H1 (cell line): Measurements from ENCODE around the gene CASP12. TPM values are rescaled to one million over a fixed set of nuclear protein-coding genes. Genes with fewer than 3 reads are reported as not detected.

Source experiments
- CTCF ChIA-PET: fragments of 300-600 bp; sonication (Branson Sonifier 250); formaldehyde crosslinking; loops from one replicate; lab custom pipeline; 2021; ENCODE audit not compliant: partially characterized antibody; lab: Charles Lee
- POLR2A ChIA-PET: fragments of 300-600 bp; sonication (Branson Sonifier 250); formaldehyde crosslinking; loops from one replicate; lab custom pipeline; 2021; ENCODE audit warnings: inconsistent platforms; ENCODE audit not compliant: partially characterized antibody; lab: Charles Lee
- DNase-seq, 2 experiments: peaks; one replicate each; pipeline versions ENCODE4 v3.0.0 to v3.0.0-alpha.2; 2010 to 2022; ENCODE audit warnings: low spot score in 2 of 2, low read depth in 1 of 2, mixed read lengths in 1 of 2
- FAIRE-seq: peaks from 2 replicates; lab custom pipeline; 2011; peaks lifted over from hg19 to GRCh38; lab: Jason Lieb, UNC
- H2AFZ ChIP-seq: 2 replicates; pipeline ENCODE4 v1.8.1; 2012; ENCODE audit warnings: low read length, inconsistent platforms
- H2AK5ac ChIP-seq: 2 replicates; pipeline ENCODE4 v1.6.1; 2013; ENCODE audit warnings: low read depth, low read length
- H2BK120ac ChIP-seq: replicated peaks from 2 replicates; pipeline ENCODE3; 2013; ENCODE audit warnings: low read depth, low read length, inconsistent platforms
- H2BK12ac ChIP-seq: 2 replicates; pipeline ENCODE4 v1.6.1; 2013; ENCODE audit warnings: low read depth, low read length
- H2BK15ac ChIP-seq: 2 replicates; pipeline ENCODE4 v1.6.1; 2013; ENCODE audit warnings: low read length
- H2BK20ac ChIP-seq: 2 replicates; pipeline ENCODE4 v1.6.1; 2013; ENCODE audit warnings: low read length
- H2BK5ac ChIP-seq: 2 replicates; pipeline ENCODE4 v1.6.1; 2013; ENCODE audit warnings: low read depth, low read length
- H3K14ac ChIP-seq: 2 replicates; pipeline ENCODE4 v1.6.1; 2013; ENCODE audit warnings: inconsistent platforms; ENCODE audit not compliant: insufficient read length
- H3K18ac ChIP-seq: 2 replicates; pipeline ENCODE4 v1.6.1; 2013; ENCODE audit warnings: low read length; ENCODE audit errors: extremely low read depth
- H3K23ac ChIP-seq: 2 replicates; pipeline ENCODE4 v1.6.1; 2013; ENCODE audit warnings: inconsistent platforms; ENCODE audit not compliant: insufficient read length
- H3K23me2 ChIP-seq: 2 replicates; pipeline ENCODE4 v1.6.1; 2013; ENCODE audit warnings: low read depth, low read length
- H3K27ac ChIP-seq: 2 replicates; pipeline ENCODE4 v1.6.1; 2011; ENCODE audit warnings: low read depth, low read length, inconsistent platforms
- H3K27me3 ChIP-seq, 4 experiments: replicated peaks in 1 of 4; 1 replicate in 1 of 4; 2 replicates in 3 of 4; pipeline versions ENCODE4 v1.6.1 to v1.8.1; 2011 to 2013; ENCODE audit warnings: low read length in 3 of 4, mild to moderate bottlenecking in 3 of 4, inconsistent platforms in 2 of 4, mixed read lengths in 2 of 4, moderate library complexity in 1 of 4; ENCODE audit not compliant: control insufficient read depth in 3 of 4, insufficient read depth in 3 of 4; ENCODE audit errors: extremely low read depth in 1 of 4
- H3K36me3 ChIP-seq, 4 experiments: 2 replicates each; pipeline versions ENCODE4 v1.6.1 to v1.8.1; 2011 to 2013; ENCODE audit warnings: mild to moderate bottlenecking in 4 of 4, low read length in 3 of 4, moderate library complexity in 2 of 4, control low read depth in 1 of 4, inconsistent platforms in 1 of 4; ENCODE audit not compliant: insufficient read depth in 4 of 4, control insufficient read depth in 2 of 4
- H3K4ac ChIP-seq: replicated peaks from 2 replicates; pipeline ENCODE3; 2013; ENCODE audit warnings: low read length, low read depth, mixed read lengths, inconsistent platforms; ENCODE audit not compliant: insufficient read length
- H3K4me1 ChIP-seq, 4 experiments: replicated peaks in 1 of 4; 1 replicate in 1 of 4; 2 replicates in 3 of 4; pipeline versions ENCODE4 v1.6.1 to v1.8.1; 2011 to 2013; ENCODE audit warnings: low read length in 3 of 4, inconsistent platforms in 2 of 4, mixed read lengths in 1 of 4; ENCODE audit not compliant: insufficient read depth in 4 of 4, control insufficient read depth in 3 of 4
- H3K4me2 ChIP-seq, 2 experiments: 2 replicates each; pipeline versions ENCODE4 v1.6.1 to v1.8.1; 2011 to 2013; ENCODE audit warnings: low read depth in 2 of 2, low read length in 2 of 2, control low read depth in 1 of 2, inconsistent platforms in 1 of 2, mild to moderate bottlenecking in 1 of 2; ENCODE audit not compliant: insufficient read depth in 1 of 2
- H3K4me3 ChIP-seq, 4 experiments: fragments of 200-600, 300-600 bp in 1 of 4; sonication (generic), shearing (Covaris generic), sonication (Bioruptor Twin) in 1 of 4; 2 replicates each; pipeline versions ENCODE4 v1.5.1 to v1.8.1; 2011 to 2016; ENCODE audit warnings: low read length in 4 of 4, low read depth in 3 of 4, control low read depth in 2 of 4, inconsistent platforms in 2 of 4, mild to moderate bottlenecking in 2 of 4, mixed read lengths in 1 of 4, moderate library complexity in 1 of 4; ENCODE audit not compliant: insufficient read depth in 2 of 4; ENCODE audit errors: extremely low read depth in 1 of 4
- H3K56ac ChIP-seq: replicated peaks from 2 replicates; pipeline ENCODE3; 2013; ENCODE audit warnings: low read depth, mild to moderate bottlenecking, mixed read lengths, low read length, inconsistent platforms; ENCODE audit not compliant: insufficient read length
- H3K79me1 ChIP-seq: 2 replicates; pipeline ENCODE4 v1.6.1; 2013; ENCODE audit warnings: low read depth, low read length, control low read depth
- H3K79me2 ChIP-seq, 2 experiments: 2 replicates each; pipeline versions ENCODE4 v1.6.1 to v1.8.1; 2012 to 2013; ENCODE audit warnings: low read length in 2 of 2, mild to moderate bottlenecking in 2 of 2, inconsistent platforms in 1 of 2; ENCODE audit not compliant: insufficient read depth in 2 of 2, control insufficient read depth in 1 of 2
- H3K9ac ChIP-seq, 4 experiments: replicated peaks in 1 of 4; 1 replicate in 1 of 4; 2 replicates in 3 of 4; pipeline versions ENCODE4 v1.6.1 to v1.8.1; 2011 to 2013; ENCODE audit warnings: low read depth in 3 of 4, low read length in 3 of 4, control low read depth in 2 of 4, mild to moderate bottlenecking in 2 of 4, moderate library complexity in 2 of 4, inconsistent platforms in 1 of 4; ENCODE audit errors: extremely low read depth in 1 of 4
- H3K9me3 ChIP-seq, 2 experiments: 2 replicates each; pipeline versions ENCODE4 v1.6.1 to v1.8.1; 2012 to 2013; ENCODE audit warnings: mild to moderate bottlenecking in 2 of 2, moderate library complexity in 2 of 2, control low read depth in 1 of 2, inconsistent platforms in 1 of 2, low read depth in 1 of 2, low read length in 1 of 2, mixed read lengths in 1 of 2; ENCODE audit not compliant: insufficient read depth in 2 of 2
- H4K20me1 ChIP-seq, 2 experiments: replicated peaks in 1 of 2; 2 replicates each; pipeline versions ENCODE3 to v1.8.1; 2011 to 2013; ENCODE audit warnings: inconsistent platforms in 2 of 2, low read length in 2 of 2, mild to moderate bottlenecking in 1 of 2; ENCODE audit not compliant: insufficient read depth in 2 of 2, control insufficient read depth in 1 of 2
- H4K5ac ChIP-seq: 2 replicates; pipeline ENCODE4 v1.6.1; 2013; ENCODE audit warnings: low read length, low read depth, mixed read lengths, inconsistent platforms; ENCODE audit not compliant: insufficient read length
- H4K8ac ChIP-seq: 2 replicates; pipeline ENCODE4 v1.8.0; 2013; ENCODE audit warnings: mild to moderate bottlenecking, moderate library complexity, low read length, inconsistent platforms; ENCODE audit not compliant: insufficient read depth; ENCODE audit errors: extremely low read depth
- H4K91ac ChIP-seq: replicated peaks from 2 replicates; pipeline ENCODE3; 2013; ENCODE audit warnings: low read length, mixed read lengths, inconsistent platforms; ENCODE audit not compliant: insufficient read length
- CHD1 ChIP-seq: IDR thresholded peaks from 2 replicates; pipeline ENCODE4 v1.6.1; 2012; ENCODE audit warnings: low read depth, low read length, improper control_type of control experiment
- CHD2 ChIP-seq: IDR thresholded peaks from 2 replicates; pipeline ENCODE4 v1.6.1; 2012; ENCODE audit warnings: low read length, improper control_type of control experiment
- HDAC2 ChIP-seq, 2 experiments: fragments of 300-600 bp in 1 of 2; sonication (generic) in 1 of 2; IDR thresholded peaks; 2 replicates each; pipeline ENCODE4 v1.6.1; 2011 to 2012; ENCODE audit warnings: low read depth in 2 of 2, low read length in 2 of 2, mild to moderate bottlenecking in 2 of 2, moderate library complexity in 2 of 2, borderline replicate concordance in 1 of 2, inconsistent platforms in 1 of 2
- NRF1 ChIP-seq: IDR thresholded peaks from 2 replicates; pipeline ENCODE4 v1.6.1; 2011; ENCODE audit warnings: mild to moderate bottlenecking, low read depth, low read length, improper control_type of control experiment
- POLR2AphosphoS5 ChIP-seq: IDR thresholded peaks from 2 replicates; pipeline ENCODE4 v1.6.1; 2011; ENCODE audit warnings: low read depth, low read length
- RFX5 ChIP-seq: IDR thresholded peaks from 2 replicates; pipeline ENCODE4 v1.6.1; 2011; ENCODE audit warnings: low read depth, low read length, improper control_type of control experiment, borderline replicate concordance
- SIN3A ChIP-seq, 2 experiments: IDR thresholded peaks in 1 of 2; conservative IDR thresholded peaks in 1 of 2; 2 replicates each; pipeline ENCODE4 v1.6.1; 2011 to 2012; ENCODE audit warnings: low read length in 2 of 2, improper control_type of control experiment in 1 of 2, low read depth in 1 of 2, mild to moderate bottlenecking in 1 of 2
- SP4 ChIP-seq: IDR thresholded peaks from 2 replicates; pipeline ENCODE4 v1.6.1; 2012; ENCODE audit warnings: low read length, inconsistent platforms
- TBP ChIP-seq: IDR thresholded peaks from 2 replicates; pipeline ENCODE4 v1.6.1; 2011; ENCODE audit warnings: low read depth, low read length, improper control_type of control experiment
- WGBS, 2 experiments: shearing (Covaris generic) in 1 of 2; methylation state at CpG; one replicate each; pipeline versions ENCODE4 v1.1.6 to v1.1.7; 2013 to 2015; ENCODE audit warnings: low lambda C conversion rate in 2 of 2, mixed read lengths in 2 of 2, inconsistent platforms in 1 of 2, low coverage in 1 of 2, missing lambda C conversion rate in 1 of 2; ENCODE audit not compliant: insufficient replicate concordance in 2 of 2, insufficient coverage in 1 of 2, insufficient read length in 1 of 2; ENCODE audit errors: extremely low coverage in 1 of 2, missing lambda C conversion rate in 1 of 2; 5-methylcytosine and 5-hydroxymethylcytosine counted together
- polyA plus RNA-seq, 7 experiments: library from polyadenylated mRNA; depleted of rRNA in 3 of 7; stranded (reverse) in 5 of 7; unstranded in 2 of 7; fragments of >200 nt in 5 of 7; fragments of 200-250 nt in 2 of 7; gene quantifications; 1 replicate in 5 of 7; 2 replicates in 1 of 7; 4 replicates in 1 of 7; pipeline versions ENCODE4 v1.2.1 to v1.2.3, GENCODE V29; 2011 to 2013; ENCODE audit warnings: missing spikeins in 2 of 7, mixed read lengths in 2 of 7
- total RNA-seq: library from RNA; stranded (reverse); fragmentation: NEBNext Ultra II Directional; extraction: Animal tissue kit (Norgen Biotek cat#: 25700); gene quantifications from 2 replicates; pipeline ENCODE4 v1.2.1, GENCODE V29; 2021

The CASP12 gene
- total and polyA plus RNA-seq, 2 of the 8 experiments (the other 6 are each of a cell fraction or from before 2014, with no cell fraction given): not detected

- Histone ChIP-seq H3K4me2 (no peak overlapping the region), H3K27me3 (no peaks in the 10 kb centered on the region), H2BK5ac (no peak overlapping the region), H3K14ac (no peak overlapping the region), H2AK5ac (no peak overlapping the region), H3K4me1 (no peaks in the 10 kb centered on the region), H2BK120ac (no peak overlapping the region), H3K9ac (no peak overlapping the region), H3K79me2 (no peaks in the 10 kb centered on the region), H3K4me3 (no peak overlapping the region), H4K5ac (no peak overlapping the region), H2BK12ac (no peak overlapping the region), H3K9me3 (no peaks in the 10 kb centered on the region), H4K8ac (no peak overlapping the region), H3K79me1 (no peaks in the 10 kb centered on the region), H2BK20ac (no peak overlapping the region), H3K23ac (no peak overlapping the region), H3K56ac (no peak overlapping the region), H2BK15ac (no peak overlapping the region), H3K27ac (no peak overlapping the region), H3K4ac (no peak overlapping the region), H4K91ac (no peak overlapping the region), H3K18ac (no peak overlapping the region), H4K20me1 (no peaks in the 10 kb centered on the region), H2AFZ (no peak overlapping the region), H3K36me3 (no peaks in the 10 kb centered on the region), H3K23me2 (no peaks in the 10 kb centered on the region)
- WGBS, 2 experiments: 93% methylated on average over 1 of the region's 1 CpG; no CpG with 5 or more reads in 1 of the 2 experiments
- TF ChIP-seq NRF1 (no peak), TBP (no peak), CHD1 (no peak), SP4 (no peak), RFX5 (no peak), SIN3A (conservative IDR thresholded peaks at IDR 0.05 in 1 of 2, IDR thresholded peaks at IDR 0.05 in 1 of 2; ENCODE audit: low read depth in 1 of 2, low read length in 2 of 2) (no peak), HDAC2 (IDR thresholded peaks at IDR 0.05; ENCODE audit: borderline replicate concordance in 1 of 2, low read depth in 2 of 2, low read length in 2 of 2) (no peak), POLR2AphosphoS5 (no peak), CHD2 (no peak)
- DNase-seq (no peak), FAIRE-seq (no peak)
- CTCF ChIA-PET: interaction anchor here (2.6 kb wide), 1 partner anchor 12 kb away, joined by 8 read pairs; no protein-coding TSS in a partner anchor
- POLR2A ChIA-PET: no interaction called here
These were observed 36.3 kb upstream of the CASP12 start for GRCh38 chr11:104934594-104934993.
